PC-3 (cell line): ENCODE results near the gene MAFF.

Experiments
- CTCF ChIP-seq: fragments of 300-600 bp; sonication (generic); conservative IDR thresholded peaks from 2 replicates; pipeline ENCODE4 v1.5.1; 2017; ENCODE audit warnings: antibody characterized with exemption, low read depth, mild to moderate bottlenecking, low read length
- EZH2 ChIP-seq: fragments of 300-600 bp; sonication (generic); IDR thresholded peaks from one replicate; pipeline ENCODE4 v1.6.1; 2017; ENCODE audit warnings: antibody characterized with exemption, mild to moderate bottlenecking, low read length; ENCODE audit not compliant: unreplicated experiment
- EZH2phosphoT487 ChIP-seq: fragments of 300-600 bp; sonication (generic); IDR thresholded peaks from 2 replicates; pipeline ENCODE4 v1.6.1; 2018; ENCODE audit warnings: mild to moderate bottlenecking, antibody characterized with exemption, low read length, borderline replicate concordance

DNA sequence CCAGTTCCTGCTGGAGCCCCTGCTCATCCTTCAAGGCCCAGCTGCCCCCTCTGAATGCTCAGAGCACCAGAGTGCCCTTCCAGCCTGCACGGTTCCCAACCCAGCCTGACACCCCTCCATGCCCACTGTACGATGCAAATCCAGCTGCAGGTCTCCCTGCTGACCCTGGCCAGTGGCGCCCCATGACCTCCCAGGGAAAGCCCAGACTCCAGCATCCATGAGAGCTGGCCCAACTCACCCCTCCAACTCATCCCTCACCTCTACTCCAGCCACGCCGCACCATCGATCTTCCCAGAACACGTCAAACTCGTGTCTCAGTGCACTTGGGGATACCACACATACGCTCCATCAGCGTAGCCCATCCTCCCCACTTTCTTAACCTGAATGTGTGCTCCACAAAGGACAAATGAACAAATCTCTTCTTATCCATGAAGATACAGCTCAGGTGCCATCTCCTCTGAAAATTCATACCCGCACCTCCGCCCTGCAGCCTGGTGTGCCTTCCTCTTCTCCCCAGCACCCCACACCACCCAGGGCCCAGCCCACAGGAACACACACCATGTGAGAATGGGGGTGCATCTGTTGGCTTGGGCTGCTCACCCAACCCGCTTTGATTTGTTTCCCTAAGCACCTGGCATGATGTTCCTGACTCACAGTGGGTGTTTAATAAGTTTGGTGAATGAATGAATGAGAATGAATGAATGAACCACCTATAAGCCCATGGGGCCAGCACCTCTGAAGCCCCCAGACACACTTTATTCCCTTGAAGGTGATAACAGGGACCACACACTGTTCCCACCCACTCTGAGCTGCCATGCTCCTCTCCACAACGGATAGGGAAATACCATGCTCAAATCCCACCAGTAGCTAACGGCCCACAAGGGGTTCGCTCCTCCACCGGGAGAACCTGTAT lies 26.3 kb upstream of the MAFF start:
- TF ChIP-seq CTCF (no peak), EZH2 (no peak), EZH2phosphoT487 (no peak)
